Mucosa of gallbladder (tissue), 1 donor: ENCODE measurements around the gene ENHO. TPM values are rescaled to one million over a fixed set of nuclear protein-coding genes. Genes with fewer than 3 reads are reported as not detected.
A peak's percentile ranks its signal among the peaks of the same experiment; 100 is the strongest.
"Not testable (repeated sequence)": the region's sequence is repeated elsewhere in the genome, so short reads cannot be mapped to it uniquely, and the experiment has no call there.

Source experiments
- DNase-seq: peaks from one replicate; pipeline ENCODE4 v3.0.0-alpha.2; 2020; ENCODE audit warnings: low spot score
- total RNA-seq: library from RNA; stranded (reverse); gene quantifications from one replicate; pipeline ENCODE4 v1.2.1, GENCODE V29; 2021
- donor health status: DM: no; HTN: no; CAD: no.

The ENHO gene
- total RNA-seq, 1 donor from 2014 or later = 1.7 TPM

DNA sequence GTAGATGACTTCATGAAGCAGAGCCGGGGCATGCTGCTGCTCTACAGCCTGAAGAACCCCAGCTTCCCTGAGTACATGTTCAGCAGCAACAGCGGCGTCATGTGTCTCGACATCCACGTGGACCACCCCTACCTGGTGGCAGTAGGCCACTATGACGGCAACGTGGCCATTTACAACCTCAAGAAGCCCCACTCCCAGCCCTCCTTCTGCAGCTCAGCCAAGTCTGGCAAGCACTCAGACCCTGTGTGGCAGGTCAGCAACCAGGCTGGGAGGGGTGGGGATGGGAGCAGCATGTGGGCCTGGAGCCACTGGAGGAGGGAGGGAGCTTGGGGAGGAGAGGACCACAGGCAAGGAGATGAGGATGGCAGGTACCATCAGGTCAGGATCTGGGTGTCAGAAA lies 16.2 kb downstream of the ENHO start:
- DNase-seq = no peak

- DNase-seq = no peak
Measured at GRCh38 chr9:34505370-34506120, 17.2 kb downstream of the ENHO start.

DNA sequence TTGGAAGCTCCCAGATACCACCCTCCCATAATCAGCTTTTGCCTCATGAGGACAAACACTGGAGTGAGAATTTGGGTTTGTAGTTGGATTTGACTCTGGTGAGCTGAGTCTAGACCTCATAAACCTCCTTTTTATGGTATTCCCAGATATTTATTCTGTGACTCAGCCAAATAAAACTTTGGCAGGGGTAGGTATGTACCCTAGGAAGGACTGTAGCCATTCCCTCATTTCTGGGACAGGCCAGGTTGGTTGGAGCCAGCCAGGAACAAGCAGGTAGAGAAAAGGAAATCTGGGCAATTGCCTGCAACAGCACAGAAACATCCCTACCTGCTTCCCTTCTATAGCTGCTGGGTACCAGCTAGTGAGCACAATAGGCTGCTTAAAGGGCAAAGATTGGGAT lies 19.4 kb downstream of the ENHO start:
- no peak for DNase-seq

DNA sequence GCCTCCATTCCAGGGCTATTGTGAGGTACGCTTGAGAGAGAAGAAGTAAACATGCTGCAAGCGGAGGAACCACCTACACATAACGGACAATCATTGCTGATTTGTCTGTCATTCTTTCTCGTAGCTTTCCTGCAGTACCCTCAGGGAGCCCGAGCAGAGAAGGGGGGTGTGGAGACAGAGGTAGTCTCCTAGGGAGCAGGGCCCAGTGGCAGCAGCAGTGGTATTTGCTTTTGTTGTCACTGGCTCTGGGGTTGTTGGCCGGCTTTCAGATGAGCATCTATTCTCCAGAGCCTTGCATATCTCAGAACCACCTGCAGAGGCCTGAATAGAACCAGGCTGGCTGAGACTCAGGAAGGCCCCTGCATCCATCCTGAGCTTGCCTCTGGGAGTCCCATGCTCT lies 19.9 kb downstream of the ENHO start:
- DNase-seq = no peak

GRCh38 chr9:34502471-34502870 lies 20.3 kb downstream of the ENHO start:
- DNase-seq = no peak

DNA sequence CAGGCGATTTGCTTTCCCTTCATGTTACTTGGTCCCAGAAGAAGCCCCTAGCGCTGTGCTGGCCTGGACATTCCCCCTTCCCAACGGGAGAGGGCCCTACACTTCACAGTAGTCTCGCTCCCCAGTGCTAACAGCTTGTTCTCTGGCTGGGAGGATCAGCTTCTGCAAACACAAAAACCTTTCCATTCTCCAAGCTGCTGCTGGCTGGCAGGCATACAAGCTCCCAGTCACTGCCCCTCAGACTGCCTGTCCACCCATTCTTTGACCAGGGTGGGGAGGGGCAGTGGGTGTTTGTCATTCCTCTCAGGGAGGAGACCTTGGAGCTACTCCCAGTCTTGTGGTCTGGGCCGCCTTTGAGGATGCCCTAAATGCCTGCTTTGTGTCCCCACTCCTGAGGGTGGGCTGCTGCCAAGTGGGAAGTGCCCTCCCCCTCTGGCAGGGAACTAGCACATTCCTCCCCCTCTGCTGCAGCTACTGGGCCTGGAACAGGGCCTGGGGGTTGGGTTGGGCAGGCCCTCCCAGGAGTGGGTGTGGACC lies 20.8 kb downstream of the ENHO start:
- DNase-seq = peak; percentile 59

DNA sequence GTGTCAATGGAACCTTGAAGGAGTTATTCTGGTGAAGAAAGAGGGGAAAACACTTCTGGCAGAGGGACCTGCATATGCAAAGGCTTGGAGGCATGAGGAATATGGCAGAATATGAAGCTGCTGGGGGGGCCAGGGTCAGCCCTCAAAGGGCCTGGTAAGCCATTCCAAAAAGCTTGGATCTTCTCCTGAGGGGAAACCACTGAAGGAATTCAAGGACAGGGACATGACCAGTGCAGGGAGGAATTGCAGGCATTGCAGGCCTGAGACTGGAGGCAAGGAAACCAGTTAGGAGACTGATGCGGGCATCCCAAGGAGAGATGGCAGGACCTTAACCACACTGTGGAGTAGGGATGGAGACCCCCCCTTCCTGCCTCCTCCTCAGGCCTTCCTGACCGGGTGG lies 21.4 kb downstream of the ENHO start:
- no peak for DNase-seq

DNA sequence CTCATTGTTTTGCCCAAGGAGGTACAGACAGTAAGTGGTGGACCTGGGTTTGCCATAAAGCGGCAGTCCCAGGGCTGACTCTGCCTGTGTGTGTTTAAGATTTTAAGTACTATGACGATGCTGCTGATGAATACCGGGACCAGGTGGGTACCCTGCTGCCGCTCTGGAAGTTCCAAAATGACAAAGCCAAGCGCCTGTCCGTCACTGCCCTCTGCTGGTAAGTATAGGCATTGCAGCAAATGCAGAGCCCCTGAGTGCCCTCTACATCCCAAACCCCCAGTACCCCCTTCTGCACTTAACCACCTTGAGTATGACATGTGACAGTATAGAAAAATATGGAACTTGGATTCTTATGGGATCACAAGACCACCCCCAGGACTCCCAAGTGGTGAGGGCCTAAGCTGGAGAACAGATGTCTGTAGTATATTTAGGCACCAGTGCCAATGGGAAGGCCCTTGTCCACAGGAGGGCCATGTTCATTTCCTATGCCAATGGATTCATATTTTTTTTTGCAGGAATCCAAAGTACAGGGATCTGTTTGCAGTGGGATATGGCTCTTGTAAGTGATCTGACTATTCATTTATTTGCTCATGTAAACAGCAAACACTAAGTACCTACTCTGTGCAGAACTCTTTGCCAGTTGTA lies 22.0 kb downstream of the ENHO start:
- DNase-seq = peak; percentile 46

DNA sequence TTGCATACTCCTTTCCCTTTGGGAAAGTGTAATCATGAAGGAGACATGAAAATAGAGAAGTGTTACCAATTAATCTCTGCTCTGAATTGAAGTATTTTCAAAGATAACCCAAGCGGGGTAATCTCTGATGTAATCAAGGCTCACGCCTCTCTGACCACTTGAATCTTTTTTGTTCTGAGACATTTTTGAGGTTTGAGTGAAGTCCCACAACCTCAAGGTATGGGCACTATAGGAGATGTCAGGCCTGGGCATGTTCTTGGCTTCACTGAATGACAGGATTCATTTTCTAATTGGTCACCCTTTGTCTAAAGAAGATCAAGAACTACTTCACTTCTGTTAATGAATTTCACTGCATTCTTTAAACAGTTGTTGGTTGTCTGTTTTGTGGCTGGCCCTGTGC lies 23.7 kb downstream of the ENHO start:
- DNase-seq = no peak

GRCh38 chr9:34498553-34498952 lies 24.2 kb downstream of the ENHO start:
- no peak for DNase-seq

DNA sequence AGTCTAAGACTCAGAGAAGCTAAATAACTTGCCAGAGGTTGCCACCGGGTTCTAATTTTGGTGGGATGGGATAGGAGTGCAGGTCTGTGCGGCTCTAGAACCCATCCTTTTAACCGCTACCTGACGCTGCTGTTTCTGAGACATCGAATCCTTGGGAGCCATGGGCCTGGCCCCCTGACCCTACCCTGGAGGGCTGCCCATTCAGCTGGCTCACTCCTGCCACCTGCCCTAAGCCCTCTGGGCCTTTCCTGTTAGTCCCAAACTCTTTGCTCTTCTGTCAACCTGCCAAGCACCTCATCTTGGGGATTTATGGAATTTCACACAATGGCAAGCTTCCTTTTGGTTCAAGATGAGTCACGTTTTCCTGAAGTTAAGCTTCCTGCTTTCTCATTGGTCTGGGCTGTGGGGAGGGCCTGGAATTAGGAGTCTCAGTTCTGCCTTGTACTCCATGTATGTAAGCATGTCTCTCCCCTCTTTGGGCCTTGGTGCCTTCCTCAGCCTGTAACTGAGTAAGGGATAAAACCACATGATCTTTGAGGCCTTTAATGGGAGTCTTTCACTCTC lies 26.6 kb downstream of the ENHO start:
- DNase-seq = no peak

- peak; percentile 60 for DNase-seq
Measured at GRCh38 chr9:34493972-34494535, 28.7 kb downstream of the ENHO start.

DNA sequence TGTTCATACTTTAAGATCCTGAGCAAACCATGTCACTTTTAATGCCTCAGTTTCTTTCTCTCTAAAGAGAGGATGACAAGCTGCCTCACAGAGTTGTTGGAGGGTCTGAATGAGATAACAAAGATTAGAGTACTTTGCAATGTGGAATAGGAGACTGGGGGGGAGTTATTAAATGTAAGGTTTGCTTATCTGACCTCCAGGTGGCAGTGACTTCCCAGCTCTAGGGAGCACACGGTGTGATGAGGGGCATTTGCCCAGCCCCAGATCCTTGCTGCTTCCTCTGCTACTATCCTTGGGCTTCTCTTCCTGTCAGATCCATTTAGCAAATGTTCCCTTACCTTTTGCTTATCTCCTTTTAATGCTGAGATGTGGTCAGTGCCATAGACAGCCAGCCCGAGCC lies 30.7 kb downstream of the ENHO start:
- DNase-seq = no peak

GRCh38 chr9:34491596-34491995 lies 31.2 kb downstream of the ENHO start:
- DNase-seq = no peak

- no peak for DNase-seq
Measured at GRCh38 chr9:34490760-34491159, 32.0 kb downstream of the ENHO start.

GRCh38 chr9:34490360-34490759 lies 32.4 kb downstream of the ENHO start:
- no peak for DNase-seq

DNA sequence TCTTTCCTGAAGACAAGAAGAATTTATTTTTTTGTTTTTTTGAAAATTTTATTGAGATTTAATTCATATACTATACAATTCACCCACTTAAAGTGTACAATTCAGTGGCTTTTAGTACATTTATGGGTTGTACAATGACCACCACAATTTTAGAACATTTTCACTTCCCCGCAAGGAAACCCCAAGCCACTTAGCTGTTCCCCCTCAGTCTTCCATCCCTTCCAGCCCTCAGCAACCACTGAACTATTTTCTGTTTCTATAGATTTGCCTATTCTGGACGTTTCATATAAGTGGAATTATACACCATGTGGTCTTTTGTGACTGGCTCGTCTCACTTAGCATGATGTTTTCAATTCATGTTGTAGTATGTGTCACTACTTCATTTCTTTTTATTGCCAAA lies 36.2 kb downstream of the ENHO start:
- no peak for DNase-seq

DNA sequence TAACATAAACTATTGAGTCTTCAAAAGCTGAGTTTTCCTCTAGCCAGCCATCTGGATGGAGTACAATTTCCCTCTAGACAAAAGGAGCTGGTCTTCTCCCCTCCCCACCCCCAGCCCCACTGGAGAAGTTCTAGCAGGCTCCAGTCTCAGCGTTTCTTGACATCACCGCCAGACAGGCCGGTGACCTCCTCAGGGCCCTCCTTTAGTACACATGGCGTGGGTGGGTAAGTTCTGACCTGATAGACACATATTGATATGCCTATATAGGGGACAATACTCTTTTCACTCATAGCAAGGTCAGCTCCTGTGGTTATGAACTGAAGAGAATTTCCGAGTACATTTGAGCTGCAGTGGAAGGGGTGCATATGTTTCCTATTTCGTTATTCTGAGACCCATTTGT lies 37.0 kb downstream of the ENHO start:
- DNase-seq = no peak

GRCh38 chr9:34484678-34485077 lies 38.1 kb downstream of the ENHO start:
- no peak for DNase-seq

DNA sequence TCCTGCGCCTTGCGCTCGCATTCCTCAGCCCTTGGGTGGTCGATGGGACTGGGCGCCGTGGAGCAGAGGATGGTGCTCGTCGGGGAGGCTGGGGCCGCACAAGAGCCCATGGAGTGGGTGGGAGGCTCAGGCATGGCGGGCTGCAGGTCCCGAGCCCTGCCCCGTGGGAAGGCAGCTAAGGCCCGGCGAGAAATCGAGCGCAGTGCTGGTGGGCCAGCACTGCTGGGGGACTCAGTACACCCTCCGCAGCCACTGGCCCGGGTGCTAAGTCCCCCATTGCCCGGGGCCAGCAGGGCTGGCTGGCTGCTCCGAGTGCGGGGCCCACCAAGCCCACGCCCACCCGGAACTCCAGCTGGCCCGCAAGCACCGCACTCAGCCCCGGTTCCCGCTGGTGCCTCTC lies 40.0 kb downstream of the ENHO start:
- DNase-seq = not testable (repeated sequence)

DNA sequence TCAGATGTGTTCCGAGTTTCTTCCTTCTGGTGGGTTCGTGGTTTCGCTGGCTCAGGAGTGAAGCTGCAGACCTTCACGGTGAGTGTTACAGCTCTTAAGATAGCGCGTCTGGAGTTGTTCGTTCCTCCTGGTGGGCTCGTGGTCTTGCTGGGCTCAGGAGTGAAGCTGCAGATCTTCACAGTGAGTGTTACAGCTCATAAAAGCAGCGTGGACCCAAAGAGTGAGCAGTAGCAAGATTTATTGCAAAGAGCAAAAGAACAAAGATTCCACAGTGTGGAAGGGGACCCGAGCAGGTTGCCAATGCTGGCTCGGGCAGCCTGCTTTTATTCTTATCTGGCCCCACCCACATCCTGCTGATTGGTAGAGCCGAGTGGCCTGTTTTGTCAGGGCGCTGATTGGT lies 41.2 kb downstream of the ENHO start:
- DNase-seq = not testable (repeated sequence)

DNA sequence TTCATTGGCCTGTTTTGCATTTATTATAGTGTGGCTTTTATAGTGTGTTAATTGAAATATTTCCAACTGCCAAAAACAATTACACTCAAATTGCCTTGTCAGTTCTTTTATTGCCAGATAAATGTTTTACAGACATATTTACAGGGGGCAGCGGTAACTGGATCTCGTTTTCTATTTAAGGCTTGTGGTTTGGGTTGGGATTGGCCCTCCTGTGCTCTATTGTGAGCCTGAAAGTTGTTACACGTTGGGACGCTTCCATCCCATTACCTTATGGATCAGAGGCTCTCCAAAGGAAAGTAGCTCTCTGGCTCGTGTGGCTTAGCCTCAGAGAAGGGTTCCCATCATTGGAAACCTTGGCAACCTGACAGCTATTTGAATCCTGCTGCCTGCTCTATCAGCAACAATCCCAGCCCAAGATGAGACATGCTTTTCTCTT lies 43.3 kb downstream of the ENHO start:
- no peak for DNase-seq

- no peak for DNase-seq
Measured at GRCh38 chr9:34477541-34477940, 45.2 kb downstream of the ENHO start.
